ENCODE measurements around the gene GALNT2.

The GALNT2 gene

GRCh38 chr1:230280906-230281413 is 213.9 kb downstream of the GALNT2 start:
- no peak overlapping the region for H3K9ac ChIP-seq (ENCODE audit: insufficient read length)
- TF ChIP-seq EZH2 (IDR thresholded peaks at IDR 0.05) (no peak), FOXP2 (optimal IDR thresholded peaks at IDR 0.05; ENCODE audit: control extremely low read depth, extremely low read length, insufficient read depth) (no peak), POLR2AphosphoS5 (IDR thresholded peaks at IDR 0.05; ENCODE audit: borderline replicate concordance, low read depth, low read length) (no peak)
- H3K9me3 ChIP-seq (ENCODE audit: low read depth, low read length) = no peaks in the 10 kb centered on the region
- no peak for DNase-seq (ENCODE audit: low read depth, low spot score)
- H3K27ac ChIP-seq = no peak overlapping the region
- peaks cover 2% of the 10 kb centered on the region; the same call in 1 of the 2 replicates for H3K36me3 ChIP-seq (ENCODE audit: insufficient read depth, low read length)
- no peak overlapping the region for H3K4me3 ChIP-seq

DNA sequence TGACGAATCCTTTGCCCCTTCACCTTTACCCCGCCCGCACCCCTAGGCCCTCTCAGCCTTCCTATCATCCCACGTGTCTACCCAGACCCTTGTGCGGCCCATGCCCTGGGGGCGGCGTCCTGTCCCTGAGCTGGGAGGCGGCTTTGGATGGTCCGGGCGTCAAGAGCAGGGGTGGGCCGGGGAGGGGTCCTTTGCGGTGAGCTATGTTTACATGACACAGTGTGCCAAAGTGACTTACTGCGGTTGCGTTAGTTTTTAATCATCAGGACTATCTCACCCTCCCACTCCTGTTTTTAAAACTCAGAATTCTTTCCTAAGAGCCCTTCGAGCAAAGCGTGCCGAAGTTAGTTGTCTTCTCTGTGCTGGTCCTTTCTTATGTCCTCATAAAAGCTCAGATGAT is 214.5 kb downstream of the GALNT2 start:
- Histone ChIP-seq H3K4me3 (no peak overlapping the region), H3K27ac (no peak overlapping the region), H3K36me3 (ENCODE audit: insufficient read depth, low read length) (no peaks in the 10 kb centered on the region; the same call in 1 of the 2 replicates), H3K9me3 (ENCODE audit: low read depth, low read length) (no peaks in the 10 kb centered on the region), H3K9ac (ENCODE audit: insufficient read length) (no peak overlapping the region)
- TF ChIP-seq FOXP2 (optimal IDR thresholded peaks at IDR 0.05; ENCODE audit: control extremely low read depth, extremely low read length, insufficient read depth) = no peak
- DNase-seq (ENCODE audit: low read depth, low spot score) = no peak

GRCh38 chr1:230282157-230282556 is 215.1 kb downstream of the GALNT2 start:
- H3K4me3 ChIP-seq = no peak overlapping the region; the same call in 1 of the 2 replicates
- peak; percentile 56 for TF ChIP-seq FOXP2 (optimal IDR thresholded peaks at IDR 0.05; ENCODE audit: control extremely low read depth, extremely low read length, insufficient read depth)
- peak; percentile 35; the same call in 1 of the 2 replicates for TF ChIP-seq POLR2AphosphoS5 (IDR thresholded peaks at IDR 0.05; ENCODE audit: borderline replicate concordance, low read depth, low read length)
- no peak for TF ChIP-seq EZH2 (IDR thresholded peaks at IDR 0.05)
- DNase-seq (ENCODE audit: low read depth, low spot score) = no peak
- H3K27ac ChIP-seq = no peak overlapping the region
- no peaks in the 10 kb centered on the region for H3K9me3 ChIP-seq (ENCODE audit: low read depth, low read length)
- H3K36me3 ChIP-seq (ENCODE audit: insufficient read depth, low read length) = no peaks in the 10 kb centered on the region; the same call in 1 of the 2 replicates
- no peak overlapping the region for H3K9ac ChIP-seq (ENCODE audit: insufficient read length)

- no peak overlapping the region for H3K4me3 ChIP-seq
- H3K9ac ChIP-seq (ENCODE audit: insufficient read length) = no peak overlapping the region
- H3K36me3 ChIP-seq (ENCODE audit: insufficient read depth, low read length) = no peaks in the 10 kb centered on the region; the same call in 1 of the 2 replicates
- no peak for DNase-seq (ENCODE audit: low read depth, low spot score)
- H3K27ac ChIP-seq = no peak overlapping the region
- TF ChIP-seq POLR2AphosphoS5 (IDR thresholded peaks at IDR 0.05; ENCODE audit: borderline replicate concordance, low read depth, low read length) = no peak
- no peak for TF ChIP-seq EZH2 (IDR thresholded peaks at IDR 0.05)
- TF ChIP-seq FOXP2 (optimal IDR thresholded peaks at IDR 0.05; ENCODE audit: control extremely low read depth, extremely low read length, insufficient read depth) = no peak
- H3K9me3 ChIP-seq (ENCODE audit: low read depth, low read length) = no peaks in the 10 kb centered on the region
These were observed 216.6 kb downstream of the GALNT2 start for GRCh38 chr1:230283678-230284077.

- H3K36me3 ChIP-seq (ENCODE audit: insufficient read depth, low read length) = no peaks in the 10 kb centered on the region; the same call in 1 of the 2 replicates
- H3K27ac ChIP-seq = no peak overlapping the region
- DNase-seq (ENCODE audit: low read depth, low spot score) = no peak
- H3K4me3 ChIP-seq = no peak overlapping the region
- no peak for TF ChIP-seq FOXP2 (optimal IDR thresholded peaks at IDR 0.05; ENCODE audit: control extremely low read depth, extremely low read length, insufficient read depth)
- no peak for TF ChIP-seq EZH2 (IDR thresholded peaks at IDR 0.05)
- no peak for TF ChIP-seq POLR2AphosphoS5 (IDR thresholded peaks at IDR 0.05; ENCODE audit: borderline replicate concordance, low read depth, low read length)
- no peaks in the 10 kb centered on the region for H3K9me3 ChIP-seq (ENCODE audit: low read depth, low read length)
- no peak overlapping the region for H3K9ac ChIP-seq (ENCODE audit: insufficient read length)
These were observed 217.9 kb downstream of the GALNT2 start for GRCh38 chr1:230284891-230285290.

GRCh38 chr1:230285351-230285750 is 218.3 kb downstream of the GALNT2 start:
- H3K9ac ChIP-seq (ENCODE audit: insufficient read length) = no peak overlapping the region
- TF ChIP-seq EZH2 (IDR thresholded peaks at IDR 0.05) = no peak
- no peak for TF ChIP-seq FOXP2 (optimal IDR thresholded peaks at IDR 0.05; ENCODE audit: control extremely low read depth, extremely low read length, insufficient read depth)
- no peak for TF ChIP-seq POLR2AphosphoS5 (IDR thresholded peaks at IDR 0.05; ENCODE audit: borderline replicate concordance, low read depth, low read length)
- no peak for DNase-seq (ENCODE audit: low read depth, low spot score)

DNA sequence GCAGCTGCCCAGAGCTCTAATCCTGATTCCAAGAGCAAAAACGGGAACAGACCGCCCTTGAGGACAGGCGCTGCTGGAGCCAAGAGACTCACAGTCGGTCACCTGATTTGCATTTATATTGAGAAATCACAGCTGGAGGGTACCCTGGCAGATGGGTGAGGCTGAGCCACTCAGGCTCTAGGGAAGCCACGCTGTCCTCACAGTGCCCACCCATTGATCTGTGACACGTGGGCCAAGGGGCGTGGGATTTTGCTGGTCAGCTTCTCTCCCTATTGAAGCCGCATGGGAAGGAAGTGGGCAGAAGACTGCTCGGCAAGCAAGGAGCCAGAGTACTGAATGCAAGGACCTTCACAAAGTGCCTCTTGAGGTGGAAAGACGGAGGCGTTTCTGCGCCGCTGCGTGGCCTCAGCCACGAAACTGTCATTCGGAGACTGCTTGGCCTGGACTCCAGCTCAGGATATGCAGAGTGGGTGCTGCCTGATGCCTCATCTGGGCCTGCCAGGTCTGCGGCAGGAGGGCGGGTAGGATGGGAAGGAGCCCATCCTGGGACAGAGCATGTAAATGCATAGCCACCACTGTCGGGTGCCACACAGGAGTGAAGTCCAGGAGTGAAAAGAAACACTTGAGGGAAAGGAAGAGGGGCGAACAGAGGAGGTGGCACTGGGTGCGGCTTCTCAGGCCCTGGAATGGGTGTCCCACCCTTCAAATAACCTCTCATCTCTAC is 219.3 kb downstream of the GALNT2 start:
- no peaks in the 10 kb centered on the region for H3K9me3 ChIP-seq (ENCODE audit: low read depth, low read length)
- H3K27ac ChIP-seq = no peak overlapping the region
- no peak for DNase-seq (ENCODE audit: low read depth, low spot score)
- no peaks in the 10 kb centered on the region for H3K36me3 ChIP-seq (ENCODE audit: insufficient read depth, low read length)
- TF ChIP-seq FOXP2 (optimal IDR thresholded peaks at IDR 0.05; ENCODE audit: control extremely low read depth, extremely low read length, insufficient read depth) (no peak), POLR2AphosphoS5 (IDR thresholded peaks at IDR 0.05; ENCODE audit: borderline replicate concordance, low read depth, low read length) (no peak)
- H3K4me3 ChIP-seq = no peak overlapping the region
- H3K9ac ChIP-seq (ENCODE audit: insufficient read length) = no peak overlapping the region

More at GRCh38 chr1:230285351-230285750, 218.3 kb downstream of the GALNT2 start:
- Histone ChIP-seq H3K9me3 (ENCODE audit: low read depth, low read length) (no peaks in the 10 kb centered on the region), H3K4me3 (no peak overlapping the region), H3K27ac (no peak overlapping the region), H3K36me3 (ENCODE audit: insufficient read depth, low read length) (no peaks in the 10 kb centered on the region; the same call in 1 of the 2 replicates)

GRCh38 chr1:230286890-230287269 is 219.8 kb downstream of the GALNT2 start:
- Histone ChIP-seq H3K9me3 (ENCODE audit: low read depth, low read length) (no peaks in the 10 kb centered on the region), H3K27ac (no peak overlapping the region), H3K36me3 (ENCODE audit: insufficient read depth, low read length) (no peaks in the 10 kb centered on the region), H3K9ac (ENCODE audit: insufficient read length) (no peak overlapping the region), H3K4me3 (no peak overlapping the region)
- no peak for TF ChIP-seq FOXP2 (optimal IDR thresholded peaks at IDR 0.05; ENCODE audit: control extremely low read depth, extremely low read length, insufficient read depth)
- no peak for DNase-seq (ENCODE audit: low read depth, low spot score)
